GM21717 (cell line): Measurements from ENCODE around the gene SLC7A7.
"Not testable (repeated sequence)": the region's sequence is repeated elsewhere in the genome, so short reads cannot be mapped to it uniquely, and the experiment has no call there.

ENCODE experiments used
- ATAC-seq: cut with Tn5 transposase; IDR thresholded peaks from one replicate; pipeline ENCODE4 v1.9.1; 2021; ENCODE audit warnings: mild to moderate bottlenecking, moderate library complexity; ENCODE audit not compliant: unreplicated experiment

Gene SLC7A7

DNA sequence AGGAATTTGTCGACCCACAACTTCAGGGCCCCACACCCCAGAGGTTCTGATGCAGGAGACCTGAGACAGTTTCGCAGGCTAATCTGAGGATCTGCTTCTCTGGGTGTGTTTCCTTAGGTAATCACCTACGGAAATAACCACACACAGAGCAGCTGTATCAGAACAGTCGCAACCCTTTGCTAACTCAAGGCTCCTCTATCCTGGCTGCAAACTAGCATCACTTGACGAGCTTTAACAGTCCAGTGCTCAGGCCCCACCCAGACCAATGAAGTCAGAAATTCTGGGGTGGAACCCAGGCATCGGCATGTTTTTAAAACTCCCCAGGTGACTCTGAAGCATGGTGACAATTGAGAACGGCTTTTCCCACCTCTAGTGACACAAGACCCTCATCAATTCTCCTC lies 20.7 kb downstream of the SLC7A7 start:
- peak; percentile 51 for ATAC-seq

DNA sequence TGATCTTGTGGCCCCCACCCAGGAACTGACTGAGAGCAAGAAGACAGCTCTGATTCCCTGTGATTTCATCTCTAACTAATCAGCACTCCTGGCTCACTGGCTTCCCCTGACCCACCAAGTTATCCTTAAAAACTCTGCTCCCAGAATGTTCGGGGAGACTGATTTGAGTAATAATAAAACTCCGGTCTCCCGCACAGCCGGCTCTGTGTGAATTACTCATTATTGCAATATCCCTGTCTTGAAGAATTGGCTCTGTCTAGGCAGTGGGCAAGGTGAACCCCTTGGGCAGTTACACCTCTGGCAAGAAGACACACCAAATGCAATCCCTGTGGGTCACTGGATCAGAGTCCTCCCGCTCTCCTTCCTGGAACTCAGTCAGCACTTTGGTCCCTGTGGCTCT lies 21.3 kb downstream of the SLC7A7 start:
- ATAC-seq, result no peak

DNA sequence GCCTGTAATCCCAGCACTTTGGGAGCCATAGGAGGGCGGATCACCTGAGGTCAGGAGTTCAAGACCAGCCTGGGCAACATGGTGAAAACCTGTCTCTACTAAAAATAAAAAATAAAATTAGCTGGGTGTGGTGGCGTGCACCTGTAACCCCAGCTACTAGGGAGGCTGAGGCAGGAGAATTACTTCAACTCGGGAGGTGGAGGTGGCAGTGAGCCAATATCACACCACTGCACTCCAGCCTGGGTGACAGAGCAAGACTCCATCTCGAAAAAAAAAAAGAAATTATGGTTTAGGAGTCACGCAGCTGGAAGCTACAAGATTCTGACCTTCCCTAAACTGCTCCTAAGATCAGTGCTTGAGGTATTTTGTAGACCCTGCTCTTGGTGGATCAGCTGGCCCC lies 21.7 kb downstream of the SLC7A7 start:
- not testable (repeated sequence) for ATAC-seq

DNA sequence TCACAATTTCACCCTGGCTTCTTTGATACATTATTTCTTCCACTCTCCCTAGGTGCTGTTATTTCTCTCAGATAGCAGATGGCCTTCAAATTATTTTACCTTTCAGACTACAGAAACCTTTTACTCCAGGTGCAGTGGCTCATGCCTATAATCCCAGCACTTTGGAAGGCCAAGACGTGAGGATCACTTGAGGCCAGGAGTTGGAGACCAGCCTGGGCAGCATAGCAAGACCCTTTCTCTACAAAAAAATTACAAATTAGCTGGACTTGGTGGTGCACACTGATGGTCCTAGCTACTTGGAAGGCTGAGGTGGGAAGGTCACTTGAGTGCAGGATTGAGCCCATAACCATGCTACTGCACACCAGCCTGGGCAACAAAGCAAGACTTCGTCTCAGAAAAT lies 23.1 kb downstream of the SLC7A7 start:
- no peak for ATAC-seq

DNA sequence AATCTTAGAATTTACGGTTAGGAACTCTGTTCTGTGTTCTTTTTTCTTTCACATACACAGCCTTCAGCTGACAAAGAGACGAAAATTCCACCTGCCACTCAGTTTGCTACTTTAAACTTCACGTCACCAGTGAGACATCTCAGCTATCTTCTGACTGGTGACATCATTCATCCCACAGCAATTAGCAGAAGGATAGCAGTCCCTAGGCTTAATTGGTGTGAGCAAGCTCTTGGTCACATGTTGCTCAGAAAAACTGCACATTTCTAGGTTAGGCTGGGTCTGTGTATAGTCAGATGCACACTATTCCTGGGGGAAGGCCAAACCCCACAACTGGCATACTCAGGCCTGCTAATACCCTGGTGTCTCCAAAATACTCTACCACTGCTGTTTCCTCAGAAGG lies 23.9 kb downstream of the SLC7A7 start:
- no peak for ATAC-seq

DNA sequence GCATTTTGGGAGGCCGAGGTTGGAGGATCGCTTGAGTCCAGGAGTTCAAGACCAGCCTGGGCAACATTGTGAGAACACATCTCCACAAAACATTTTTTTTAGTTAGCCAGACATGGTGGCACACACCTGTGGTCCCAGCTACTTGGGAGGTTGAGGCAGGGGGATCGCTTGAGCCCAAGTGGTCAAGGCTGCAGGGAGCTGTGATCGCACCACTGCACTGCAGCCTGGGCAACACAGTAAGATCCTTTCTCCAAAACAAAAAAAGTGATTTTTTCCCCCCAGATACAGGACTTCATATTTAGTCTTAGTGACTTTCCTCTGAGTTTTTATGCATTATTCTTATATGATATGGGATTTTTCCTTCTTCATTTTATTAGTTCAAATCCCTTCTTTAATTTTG lies 28.6 kb downstream of the SLC7A7 start:
- no peak for ATAC-seq

DNA sequence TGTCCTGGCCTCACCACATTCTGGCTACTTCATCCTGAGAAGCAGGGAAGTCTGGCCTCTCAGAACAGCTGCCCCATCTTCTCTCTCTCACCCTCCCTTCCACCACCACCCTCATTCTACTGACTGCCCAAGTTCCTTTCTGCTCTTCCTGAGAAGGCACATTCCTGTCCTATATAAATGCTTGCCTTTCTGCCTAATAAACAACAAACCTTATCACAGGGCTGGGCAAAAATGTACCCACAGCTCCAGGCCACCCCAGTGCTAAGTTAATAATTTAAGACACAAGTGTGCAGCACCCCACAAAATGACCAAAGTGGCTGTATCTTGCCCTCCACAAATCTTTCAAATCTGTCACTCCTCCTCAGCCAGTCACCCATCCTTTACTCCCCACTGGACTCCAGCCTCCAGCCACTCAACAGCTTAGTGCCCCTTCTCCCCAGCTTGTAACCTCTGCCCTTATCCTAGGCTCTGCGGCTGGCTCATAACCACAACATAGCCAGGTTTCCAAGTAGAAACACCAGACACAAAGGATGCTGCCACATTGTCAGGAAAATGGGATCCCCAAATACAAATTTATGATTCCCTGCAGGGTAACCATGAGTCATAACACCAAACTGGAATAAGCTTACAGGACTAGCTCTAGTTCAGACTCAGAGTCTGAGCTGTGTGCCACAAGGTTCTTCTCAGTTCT lies 33.8 kb downstream of the SLC7A7 start:
- no peak for ATAC-seq

DNA sequence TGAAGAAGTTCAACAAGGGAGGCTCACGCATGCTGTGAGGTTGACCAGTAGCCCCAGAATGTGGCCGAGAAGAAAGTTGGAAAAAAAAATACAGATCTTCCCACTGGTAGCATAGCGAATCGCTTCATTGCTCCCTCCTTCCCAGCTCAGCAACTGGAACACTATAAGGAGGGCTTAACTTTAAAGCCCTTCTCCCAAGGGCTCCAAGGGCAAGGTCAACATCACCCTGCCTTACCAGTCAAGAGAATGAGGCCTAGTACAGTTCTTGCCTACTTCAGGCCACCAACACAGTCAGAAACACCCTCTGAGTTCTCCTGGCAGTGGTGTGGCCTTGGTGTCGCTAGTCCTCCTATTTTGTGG lies 34.3 kb downstream of the SLC7A7 start:
- ATAC-seq, result no peak

DNA sequence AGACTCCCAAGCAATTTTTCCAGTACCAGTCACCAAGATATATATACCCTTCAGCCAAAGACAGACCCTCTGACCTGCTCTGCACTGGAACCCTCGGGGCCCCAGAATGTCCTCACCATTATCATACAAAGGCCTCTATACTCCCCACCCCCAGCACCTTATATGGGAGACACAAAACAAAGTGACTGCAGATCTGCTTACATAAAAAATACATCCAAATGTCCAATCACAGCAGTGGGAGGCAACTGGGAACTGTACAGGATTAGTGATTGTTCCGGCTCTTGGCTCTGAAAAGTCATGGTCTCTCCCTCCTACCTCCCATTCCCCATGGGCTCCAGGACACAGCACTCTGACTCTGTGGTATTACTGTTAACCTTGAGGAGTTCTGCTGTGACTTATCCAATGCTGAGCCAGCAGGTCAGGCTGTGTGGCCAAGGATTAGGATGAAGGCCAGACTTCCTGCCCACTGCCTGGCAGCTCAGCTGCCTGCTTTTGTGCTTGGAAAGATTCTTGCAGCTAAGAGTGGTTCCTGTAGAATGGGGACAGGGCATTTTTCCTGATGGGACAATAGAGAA lies 35.0 kb downstream of the SLC7A7 start:
- ATAC-seq, result no peak

DNA sequence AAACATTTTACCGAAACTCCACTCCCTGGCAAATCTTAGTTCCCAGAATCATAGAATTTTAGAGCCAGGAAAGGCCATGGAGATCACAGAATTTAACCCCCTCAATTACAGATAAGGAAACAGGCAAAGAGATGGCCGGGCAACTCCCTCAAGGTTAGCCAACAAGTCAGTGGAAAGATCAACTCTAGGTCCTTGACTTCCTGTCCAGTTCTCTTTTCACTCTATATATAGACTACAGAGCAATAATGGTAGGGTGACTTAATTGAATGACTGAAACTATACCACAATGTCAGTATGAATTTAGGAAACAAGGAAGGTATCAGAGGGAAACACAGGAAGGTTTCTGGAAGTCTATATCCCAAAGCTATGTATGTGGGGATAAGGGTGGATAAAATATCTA lies 37.2 kb downstream of the SLC7A7 start:
- no peak for ATAC-seq

DNA sequence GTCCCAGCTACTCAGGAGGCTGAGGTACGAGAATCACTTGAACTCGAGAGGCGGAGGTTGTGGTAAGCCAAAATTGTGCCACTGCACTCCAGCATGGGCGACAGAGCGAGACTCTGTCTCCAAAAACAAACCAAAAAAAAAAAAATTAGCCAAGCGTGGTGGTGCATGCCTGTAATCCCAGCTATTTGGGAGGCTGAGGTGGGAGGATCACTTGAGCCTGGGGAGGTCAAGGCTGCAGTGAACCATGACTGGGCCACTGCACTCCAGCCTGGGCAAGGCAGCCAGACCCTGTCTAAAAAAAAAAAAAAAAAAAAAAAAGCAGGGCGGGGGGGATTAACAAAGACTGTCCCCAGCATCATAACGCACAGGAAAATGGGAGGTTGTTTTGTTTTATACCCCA lies 38.4 kb downstream of the SLC7A7 start:
- ATAC-seq, result not testable (repeated sequence)

DNA sequence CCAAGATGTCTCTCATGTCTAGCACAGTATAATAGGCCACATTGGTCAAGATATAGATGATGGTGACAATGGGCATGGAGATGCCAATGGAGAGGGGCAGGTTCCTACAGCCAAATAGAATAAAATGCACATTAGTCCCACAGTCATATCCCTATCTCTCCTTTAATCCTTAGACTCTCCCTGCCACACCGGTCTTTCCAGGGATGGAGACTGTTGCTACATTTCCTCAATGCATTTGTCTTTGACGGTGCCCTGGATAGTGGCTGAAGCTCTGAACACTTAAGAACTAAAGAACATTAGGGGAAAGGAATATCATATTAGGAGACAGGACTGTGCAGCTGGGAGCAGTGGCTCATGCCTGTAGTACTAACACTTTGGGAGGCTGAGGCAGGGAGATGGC lies 39.0 kb downstream of the SLC7A7 start:
- ATAC-seq, result no peak

DNA sequence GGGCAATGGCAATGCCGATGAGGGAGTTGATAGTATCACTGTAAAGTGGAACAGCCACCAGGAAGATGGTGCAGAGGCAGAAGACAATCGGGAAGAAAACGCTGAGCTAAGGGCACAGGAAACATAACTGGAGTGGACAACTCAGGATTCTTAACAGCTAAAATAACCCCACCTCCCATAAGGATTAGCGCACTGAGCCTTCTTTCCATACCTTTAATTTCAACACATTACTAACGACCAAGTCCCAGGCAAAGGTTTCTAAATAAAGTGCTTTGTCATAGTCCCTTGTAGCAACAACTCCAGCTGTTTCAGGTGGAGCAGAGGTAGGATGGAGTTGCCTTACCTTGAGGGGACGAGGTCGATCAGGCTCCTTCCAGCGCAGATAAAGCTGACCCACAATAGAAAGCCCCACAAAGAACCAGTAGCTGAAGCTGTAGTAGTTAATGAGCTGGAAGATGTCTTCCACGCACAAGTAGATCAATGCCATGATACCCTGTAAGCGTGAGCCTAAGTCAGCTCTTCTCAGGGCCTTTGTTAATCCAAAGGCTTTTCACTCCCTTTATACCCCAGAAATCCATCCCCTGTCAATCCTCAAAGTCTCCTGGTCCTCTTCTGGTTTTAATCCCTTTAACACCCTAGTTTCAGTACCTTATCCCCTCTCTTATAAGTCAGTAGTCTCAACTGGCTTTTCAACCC lies 41.1 kb downstream of the SLC7A7 start:
- ATAC-seq, result no peak

DNA sequence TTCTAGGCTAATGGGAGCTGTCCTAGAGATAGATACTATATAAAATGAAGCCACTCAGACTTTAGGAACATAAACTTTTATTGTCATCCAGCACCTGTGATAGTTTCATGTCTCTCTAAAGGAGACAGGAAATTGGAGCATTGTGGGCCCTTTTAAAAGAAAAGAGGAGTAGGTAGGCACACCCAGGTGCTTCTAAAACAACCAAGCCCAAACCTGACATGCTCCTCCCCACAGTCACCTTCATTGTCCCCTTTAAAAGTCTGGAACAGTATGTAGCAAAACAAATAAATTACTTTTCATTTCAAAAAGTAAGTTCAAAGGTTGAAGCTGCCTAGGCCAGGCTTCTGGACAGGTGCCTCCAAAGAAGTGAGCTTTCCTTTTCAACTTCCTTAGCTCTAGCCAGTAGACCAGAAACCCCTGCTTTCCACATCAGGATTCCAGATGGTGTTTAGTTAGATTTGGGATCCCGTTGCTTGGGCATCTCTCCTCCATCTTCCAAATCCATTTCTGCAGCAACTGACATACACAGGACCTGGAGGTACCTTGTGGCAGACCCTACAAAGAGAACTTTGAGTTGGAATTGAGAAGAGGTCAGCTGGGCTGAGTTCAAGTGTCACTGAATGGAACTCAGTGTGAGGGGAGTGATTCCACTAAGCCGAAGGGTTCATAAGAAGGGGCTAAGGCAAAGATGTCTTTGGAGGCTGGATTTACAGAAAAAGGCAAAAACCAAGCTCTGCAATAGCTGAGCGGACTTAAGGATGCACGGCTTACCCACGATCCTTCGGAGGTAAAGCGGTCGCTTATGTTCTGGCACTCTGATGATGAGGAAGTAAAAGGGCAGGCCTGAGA lies 41.8 kb downstream of the SLC7A7 start:
- no peak for ATAC-seq

DNA sequence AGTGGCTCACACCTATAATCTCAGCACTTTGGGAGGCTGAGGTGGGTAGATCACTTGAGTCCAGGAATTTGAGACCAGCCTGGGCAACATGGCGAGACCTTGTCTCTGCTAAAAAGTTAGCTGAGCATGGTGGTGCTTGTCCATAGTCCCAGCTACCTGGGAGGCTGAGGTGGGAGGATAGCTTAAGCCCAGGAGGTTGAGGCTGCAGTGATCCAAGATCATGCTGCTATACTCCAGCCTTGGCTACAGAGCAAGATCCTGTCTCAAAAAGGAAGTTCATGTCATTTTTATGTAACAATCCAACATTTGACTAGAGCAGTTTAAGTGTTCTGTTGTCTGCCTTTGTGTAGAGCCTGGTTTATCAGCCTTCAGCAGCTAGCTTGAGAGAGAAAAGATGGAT lies 42.5 kb downstream of the SLC7A7 start:
- ATAC-seq, result no peak

DNA sequence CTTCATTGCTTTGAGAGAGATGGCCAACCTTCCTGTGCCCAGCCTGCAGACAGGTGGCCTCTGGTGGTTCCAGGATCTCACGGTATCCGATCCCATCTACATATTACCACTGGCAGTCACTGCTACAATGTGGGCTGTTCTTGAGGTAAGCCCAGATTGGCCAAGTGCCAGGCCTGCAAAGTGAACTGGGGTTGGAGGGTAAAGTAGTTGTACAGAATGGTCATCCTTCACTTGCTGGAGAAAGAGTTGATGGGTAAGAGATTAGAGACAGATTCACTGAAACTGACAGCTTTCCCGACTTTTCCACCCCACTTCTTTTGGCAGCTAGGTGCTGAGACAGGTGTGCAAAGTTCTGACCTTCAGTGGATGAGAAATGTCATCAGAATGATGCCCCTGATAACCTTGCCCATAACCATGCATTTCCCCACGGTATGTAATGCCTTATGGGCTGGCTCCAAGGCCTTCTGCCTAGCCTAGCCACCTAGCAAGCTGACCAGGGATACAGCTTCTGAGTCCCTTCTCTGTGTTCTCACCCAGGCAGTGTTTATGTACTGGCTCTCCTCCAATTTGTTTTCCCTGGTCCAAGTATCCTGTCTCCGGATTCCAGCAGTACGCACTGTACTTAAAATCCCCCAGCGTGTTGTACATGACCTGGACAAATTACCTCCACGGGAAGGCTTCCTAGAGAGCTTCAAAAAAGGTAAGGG lies 44.6 kb downstream of the SLC7A7 start:
- no peak for ATAC-seq

DNA sequence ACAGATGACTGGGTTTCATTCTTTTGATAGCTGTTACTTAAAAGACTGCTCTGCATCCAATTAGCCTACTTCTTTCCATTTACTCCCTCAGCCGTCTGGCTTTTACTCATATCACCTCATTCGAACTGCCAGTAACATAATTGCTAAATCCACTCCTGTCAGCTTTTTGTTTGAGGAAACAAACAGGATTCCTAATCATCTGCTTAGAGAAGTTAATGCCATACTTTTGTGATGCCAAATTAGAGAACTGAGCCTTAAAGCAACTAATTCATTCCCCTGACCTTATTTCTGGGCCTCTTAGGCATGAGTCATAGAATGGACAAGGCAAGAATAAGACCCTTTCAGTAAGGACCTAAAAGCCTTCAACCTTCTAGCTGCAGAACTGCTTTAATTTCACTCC lies 45.9 kb downstream of the SLC7A7 start:
- no peak for ATAC-seq

DNA sequence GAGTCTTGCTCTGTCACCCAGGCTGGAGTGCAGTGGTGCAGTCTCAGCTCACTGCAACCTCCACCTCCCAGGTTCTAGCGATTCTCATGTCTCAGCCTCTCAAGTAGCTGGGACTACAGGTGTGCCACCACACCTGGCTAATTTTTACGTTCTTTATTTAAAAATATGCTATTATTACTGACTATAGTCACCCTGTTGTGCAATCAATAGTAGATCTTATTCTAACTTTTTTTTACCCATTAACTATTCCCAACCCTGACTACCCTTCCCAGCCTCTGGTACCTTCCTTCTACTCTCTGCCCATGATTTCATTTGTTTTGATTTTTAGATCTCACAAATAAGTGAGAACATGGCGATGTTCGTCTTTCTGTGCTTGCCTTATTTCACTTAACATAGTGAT lies 46.3 kb downstream of the SLC7A7 start:
- ATAC-seq, result no peak

DNA sequence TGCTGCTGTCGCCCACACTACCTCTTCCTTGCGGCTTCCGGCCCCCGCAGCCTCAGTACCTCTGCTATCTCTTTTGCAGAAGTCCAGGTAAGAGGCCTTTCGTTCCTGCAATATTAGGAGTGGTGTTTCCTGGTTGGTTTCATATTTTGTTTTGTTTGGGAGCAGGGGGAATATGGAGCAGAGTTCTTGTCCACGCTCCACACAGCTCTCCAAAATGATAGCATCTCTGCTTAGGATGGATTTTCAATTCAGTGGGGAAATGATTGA lies 48.0 kb downstream of the SLC7A7 start:
- ATAC-seq, result peak; percentile 25

DNA sequence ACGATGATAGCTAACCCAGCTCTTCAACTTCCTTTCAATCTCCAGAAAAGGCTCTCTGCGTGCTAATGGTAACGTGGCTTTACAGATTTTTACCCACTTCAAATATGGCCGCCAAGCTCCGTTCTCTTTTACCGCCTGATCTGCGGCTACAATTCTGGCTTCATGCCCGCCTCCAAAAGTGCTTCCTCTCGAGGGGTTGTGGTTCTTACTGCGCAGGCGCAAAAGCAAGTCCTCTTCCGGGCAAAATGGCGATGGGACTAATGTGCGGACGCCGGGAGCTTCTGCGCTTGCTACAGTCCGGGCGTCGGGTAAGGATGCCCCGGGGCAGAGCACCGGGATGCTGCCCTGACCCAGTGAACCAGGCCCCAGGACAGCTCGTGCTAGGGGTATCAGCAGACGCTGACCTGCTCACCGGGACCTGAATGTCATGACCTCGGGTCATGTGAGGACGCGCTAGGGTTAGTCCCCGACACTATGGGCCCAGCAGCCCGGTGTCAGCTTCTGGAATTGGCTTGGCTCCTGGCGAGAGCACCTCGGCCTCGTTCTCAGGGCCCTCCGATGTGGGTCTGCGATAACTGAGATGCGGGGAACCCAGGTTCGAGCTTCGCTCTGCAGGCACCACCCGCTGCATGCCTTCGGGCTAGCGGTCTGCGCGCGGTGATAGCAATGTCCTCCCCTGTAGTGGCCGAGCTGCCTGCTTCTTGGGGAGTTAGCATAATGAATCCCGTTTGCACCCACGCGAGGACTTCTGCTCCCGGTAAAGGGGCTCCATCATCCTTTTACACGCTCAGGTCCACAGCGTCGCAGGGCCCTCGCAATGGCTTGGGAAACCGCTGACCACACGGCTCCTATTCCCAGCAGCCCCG lies 48.5 kb downstream of the SLC7A7 start, which contains the start of gene OXA1L:
TSS of gene OXA1L (plus strand) at position 232 of the 866 bp plus-strand sequence. CDS start at position 246, 14 bp downstream.
- peak; percentile 72 for ATAC-seq
